GM21576 (cell line): ENCODE measurements around the gene SNAPC2.
"Not testable (repeated sequence)": the region's sequence is repeated elsewhere in the genome, so short reads cannot be mapped to it uniquely, and the experiment has no call there.

Experiments used
- ATAC-seq: cut with Tn5 transposase; IDR thresholded peaks from one replicate; pipeline ENCODE4 v1.9.1; 2021; ENCODE audit warnings: mild to moderate bottlenecking, moderate library complexity; ENCODE audit not compliant: unreplicated experiment

The SNAPC2 gene

GRCh38 chr19:7921302-7921966, 1.3 kb downstream of the SNAPC2 start:
- no peak for ATAC-seq

- ATAC-seq, result no peak
Observed at GRCh38 chr19:7921967-7922835, 2.1 kb downstream of the SNAPC2 start.

- ATAC-seq, result no peak
Observed at GRCh38 chr19:7922836-7923195, 2.7 kb downstream of the SNAPC2 start.

- ATAC-seq, result no peak
Observed at GRCh38 chr19:7923295-7924191, 3.4 kb downstream of the SNAPC2 start.

- ATAC-seq, result no peak
Observed at GRCh38 chr19:7924241-7924640, 4.1 kb downstream of the SNAPC2 start.

DNA sequence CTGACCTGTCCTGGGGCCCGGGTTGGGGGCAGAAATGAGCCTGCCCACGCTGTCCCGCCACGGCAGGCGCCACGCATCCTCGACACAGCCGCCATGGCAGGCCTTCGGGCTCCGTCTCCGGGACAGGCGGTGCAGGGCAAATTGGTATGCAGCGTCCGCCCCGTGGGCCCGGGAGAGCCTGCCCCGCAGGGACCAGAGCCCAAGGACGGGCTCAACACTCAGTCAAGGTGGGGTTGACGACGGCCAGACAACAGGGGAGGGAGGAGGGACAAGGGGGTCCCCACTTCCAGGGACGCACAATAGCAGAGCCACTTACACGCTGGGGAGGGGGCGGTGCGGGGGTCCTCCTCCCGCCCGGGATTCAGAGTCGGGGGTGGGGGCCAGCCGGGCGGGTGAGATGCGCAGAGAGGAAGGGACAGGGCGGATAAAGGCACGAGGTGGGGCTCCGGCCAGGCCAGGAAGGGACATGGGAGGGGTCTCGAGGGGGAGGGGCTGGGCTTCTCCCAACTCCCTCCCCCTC, 4.6 kb downstream of the SNAPC2 start:
- no peak for ATAC-seq

- no peak for ATAC-seq
Observed at GRCh38 chr19:7925171-7925851, 5.2 kb downstream of the SNAPC2 start.

- ATAC-seq, result no peak
Observed at GRCh38 chr19:7926021-7926726, 6.0 kb downstream of the SNAPC2 start, which contains the start of gene CTXN1. CTXN1 (minus strand) TSS chr19:7926135; CDS start chr19:7925538, 597 bp downstream.

DNA sequence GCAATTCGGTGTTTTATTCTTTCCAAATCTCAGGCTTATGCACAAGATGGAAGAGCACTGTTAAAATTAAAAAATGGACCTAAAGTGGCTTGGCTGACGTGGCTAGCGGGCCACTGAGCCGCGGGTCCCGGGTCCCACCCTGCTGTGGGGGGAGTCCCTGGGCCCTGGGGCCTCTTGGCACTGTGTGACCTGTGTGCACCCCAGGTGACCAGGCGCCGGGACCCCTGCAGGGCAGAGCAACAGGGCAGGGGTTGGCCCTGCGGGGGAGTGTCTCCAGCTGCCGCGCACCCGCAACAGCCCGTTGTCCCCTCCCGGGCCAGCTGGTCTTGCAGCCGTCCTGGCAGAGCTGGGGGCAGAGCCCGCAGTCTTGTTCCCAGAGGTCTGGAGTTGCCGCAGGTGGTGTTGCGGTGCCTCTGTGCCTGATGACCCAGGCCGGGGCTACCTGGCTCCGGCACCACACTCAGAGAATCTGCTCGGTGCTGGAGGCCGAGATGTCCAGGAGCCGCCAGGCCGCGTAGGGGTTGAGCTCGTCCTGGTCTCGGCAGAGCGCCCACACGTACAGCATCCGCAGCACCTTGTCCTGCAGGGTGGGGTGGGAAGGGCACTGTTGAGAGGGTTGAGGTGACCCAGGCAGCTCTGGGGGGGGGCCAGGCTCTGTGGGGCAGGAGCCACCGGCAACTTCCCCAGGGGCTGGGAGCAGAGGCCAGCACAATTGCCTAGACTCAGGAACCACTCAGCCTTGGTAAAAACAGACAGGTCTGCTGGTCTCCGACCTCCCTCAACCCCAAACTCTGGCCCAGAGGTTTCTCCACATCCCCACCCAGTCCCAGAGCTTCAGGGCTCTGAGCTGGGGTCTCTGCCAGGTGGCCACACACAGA, 6.8 kb downstream of the SNAPC2 start:
- ATAC-seq, result no peak

GRCh38 chr19:7927605-7928333, 7.6 kb downstream of the SNAPC2 start:
- no peak for ATAC-seq

DNA sequence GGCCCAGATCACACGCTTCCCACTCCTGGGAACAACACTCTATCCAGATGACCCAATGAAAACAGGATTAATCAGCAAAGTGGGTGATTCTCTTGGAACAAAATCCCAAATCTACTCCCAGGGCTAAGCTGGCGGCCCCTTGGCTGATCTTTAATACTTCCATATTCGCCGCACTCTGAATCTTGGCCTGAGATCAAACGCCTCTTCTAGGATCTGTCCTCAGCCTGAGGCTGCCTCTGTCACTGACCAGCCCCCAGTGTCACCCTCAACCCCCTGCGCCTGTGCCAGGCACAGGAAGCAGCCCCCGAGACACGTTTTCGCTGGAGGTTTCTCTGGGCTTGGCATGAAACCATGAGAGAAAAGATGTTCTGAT, 8.2 kb downstream of the SNAPC2 start:
- no peak for ATAC-seq

- ATAC-seq, result no peak
Observed at GRCh38 chr19:7928741-7929701, 8.9 kb downstream of the SNAPC2 start.

DNA sequence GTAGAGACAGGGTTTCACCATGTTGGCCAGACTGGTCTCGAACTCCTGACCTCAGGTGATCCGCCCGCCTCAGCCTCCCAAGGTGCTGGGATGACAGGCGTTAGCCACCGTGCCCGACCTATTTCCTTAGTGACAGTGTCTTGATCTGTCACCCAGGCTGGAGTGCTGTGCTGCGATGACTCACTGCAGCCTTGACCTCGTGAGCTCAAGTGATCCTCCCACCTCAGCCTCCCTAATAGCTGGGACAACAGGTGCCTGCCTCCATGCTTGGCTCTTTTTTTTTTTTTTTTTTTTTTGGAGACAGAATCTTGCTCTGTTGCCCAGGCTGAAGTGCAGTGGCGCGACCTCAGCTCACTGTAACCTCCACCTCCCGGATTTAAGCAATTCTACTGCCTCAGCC, 9.9 kb downstream of the SNAPC2 start:
- not testable (repeated sequence) for ATAC-seq

- ATAC-seq, result no peak
Observed at GRCh38 chr19:7930765-7931164, 10.6 kb downstream of the SNAPC2 start.

- no peak for ATAC-seq
Observed at GRCh38 chr19:7931221-7932061, 11.3 kb downstream of the SNAPC2 start.

DNA sequence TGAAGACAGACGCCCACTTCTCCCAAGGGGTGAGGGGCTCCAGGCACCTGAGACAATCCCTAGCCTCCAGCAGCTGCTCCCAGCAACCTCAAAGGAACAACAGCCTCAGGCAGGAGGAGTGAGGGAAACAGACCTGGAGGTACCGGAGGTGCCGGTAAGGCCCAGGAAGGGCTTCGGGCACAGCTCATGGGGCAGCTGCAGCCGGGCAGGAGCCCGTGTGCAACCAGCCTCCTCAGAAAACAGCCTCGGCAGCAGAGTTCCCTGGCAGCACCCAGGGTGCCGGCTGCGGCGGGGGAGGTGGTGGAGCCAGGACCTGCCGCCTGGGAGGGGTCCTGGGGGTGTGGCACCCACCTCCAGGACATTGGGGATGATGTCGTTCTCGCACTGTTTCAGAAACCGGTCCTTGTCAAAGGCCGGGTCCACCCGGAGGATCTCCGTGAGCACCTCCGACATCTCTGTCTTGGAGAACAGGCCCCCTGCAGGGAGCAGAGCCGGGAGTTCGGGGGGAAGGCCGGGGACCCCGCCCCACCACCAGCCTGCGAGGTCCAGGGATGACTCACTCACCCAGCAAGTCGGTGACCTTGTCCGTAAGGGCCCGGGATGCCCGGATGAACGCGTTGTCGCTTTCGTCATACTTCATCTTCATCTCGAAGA, 12.3 kb downstream of the SNAPC2 start:
- ATAC-seq, result no peak
